A673 (cell line): ENCODE measurements around the gene PGBD5.

Experiments used
- EZH2 ChIP-seq: fragments of 200-600 bp; sonication (generic); IDR thresholded peaks from 2 replicates; pipeline ENCODE4 v1.6.1; 2017; ENCODE audit warnings: borderline replicate concordance, low read depth, mild to moderate bottlenecking, mixed read lengths, antibody characterized with exemption, low read length; ENCODE audit not compliant: poor library complexity, severe bottlenecking
- TF ChIP-seq, protein P1 (sequence below): fragments of 300-800, 200-600 bp; sonication (generic); conservative IDR thresholded peaks from 2 replicates; pipeline ENCODE4 v1.5.1; 2017; ENCODE audit warnings: low read depth, mild to moderate bottlenecking, antibody characterized with exemption, low read length, moderate library complexity, mixed read lengths

DNA sequence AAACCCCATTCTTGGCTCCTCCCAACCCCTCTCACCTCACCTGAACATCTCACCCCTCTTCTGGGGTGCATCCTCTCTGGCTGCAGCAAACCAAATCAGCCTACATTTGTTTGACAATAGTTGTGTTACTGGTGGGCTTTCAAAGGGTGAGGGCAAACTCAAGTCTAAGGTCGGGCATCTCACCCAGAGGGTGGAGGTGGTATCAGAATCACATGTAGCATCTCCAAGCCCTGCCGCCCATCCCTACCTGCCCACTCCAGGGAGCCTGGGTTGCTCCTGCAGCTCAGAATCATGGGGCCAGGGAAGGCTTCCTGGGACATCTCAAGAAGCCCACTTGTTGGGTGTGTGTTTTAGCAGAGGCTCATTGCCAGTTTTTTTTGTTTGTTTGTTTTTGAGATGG lies 35.8 kb downstream of the PGBD5 start:
- TF ChIP-seq, protein P1, sequence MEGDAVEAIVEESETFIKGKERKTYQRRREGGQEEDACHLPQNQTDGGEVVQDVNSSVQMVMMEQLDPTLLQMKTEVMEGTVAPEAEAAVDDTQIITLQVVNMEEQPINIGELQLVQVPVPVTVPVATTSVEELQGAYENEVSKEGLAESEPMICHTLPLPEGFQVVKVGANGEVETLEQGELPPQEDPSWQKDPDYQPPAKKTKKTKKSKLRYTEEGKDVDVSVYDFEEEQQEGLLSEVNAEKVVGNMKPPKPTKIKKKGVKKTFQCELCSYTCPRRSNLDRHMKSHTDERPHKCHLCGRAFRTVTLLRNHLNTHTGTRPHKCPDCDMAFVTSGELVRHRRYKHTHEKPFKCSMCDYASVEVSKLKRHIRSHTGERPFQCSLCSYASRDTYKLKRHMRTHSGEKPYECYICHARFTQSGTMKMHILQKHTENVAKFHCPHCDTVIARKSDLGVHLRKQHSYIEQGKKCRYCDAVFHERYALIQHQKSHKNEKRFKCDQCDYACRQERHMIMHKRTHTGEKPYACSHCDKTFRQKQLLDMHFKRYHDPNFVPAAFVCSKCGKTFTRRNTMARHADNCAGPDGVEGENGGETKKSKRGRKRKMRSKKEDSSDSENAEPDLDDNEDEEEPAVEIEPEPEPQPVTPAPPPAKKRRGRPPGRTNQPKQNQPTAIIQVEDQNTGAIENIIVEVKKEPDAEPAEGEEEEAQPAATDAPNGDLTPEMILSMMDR, result no peak
- no peak for TF ChIP-seq EZH2
